Keratinocyte (primary cell): ENCODE results near the gene ARMC9. TPM values are rescaled to one million over a fixed set of nuclear protein-coding genes. Genes with fewer than 3 reads are reported as not detected.

Source experiments
- DNase-seq: peaks from one replicate; pipeline ENCODE4 v3.0.0-alpha.2; 2011; ENCODE audit warnings: low read depth, missing footprints, low spot score
- FAIRE-seq: peaks from 2 replicates; lab custom pipeline; 2011; peaks lifted over from hg19 to GRCh38; lab: Jason Lieb, UNC
- H2AFZ ChIP-seq: 2 replicates; pipeline ENCODE4 v1.6.0; 2012; ENCODE audit warnings: low read length, control low read depth, inconsistent platforms; ENCODE audit not compliant: control insufficient read depth
- H3K27ac ChIP-seq: 2 replicates; pipeline ENCODE4 v1.5.1; 2011; ENCODE audit warnings: low read length; ENCODE audit not compliant: control insufficient read depth, insufficient read depth
- H3K27me3 ChIP-seq: 3 replicates; pipeline ENCODE4 v1.6.0; 2011; ENCODE audit warnings: low read length; ENCODE audit not compliant: control insufficient read depth, insufficient read depth; ENCODE audit errors: extremely low read depth
- H3K36me3 ChIP-seq, 2 experiments: 2 replicates in 1 of 2; 3 replicates in 1 of 2; pipeline ENCODE4 v1.5.1; 2011; ENCODE audit warnings: low read length in 2 of 2, mild to moderate bottlenecking in 1 of 2; ENCODE audit not compliant: control insufficient read depth in 2 of 2, insufficient read depth in 2 of 2; ENCODE audit errors: extremely low read depth in 1 of 2
- H3K4me1 ChIP-seq: 3 replicates; pipeline ENCODE4 v1.5.1; 2011; ENCODE audit warnings: low read length; ENCODE audit not compliant: control insufficient read depth, insufficient read depth; ENCODE audit errors: extremely low read depth
- H3K4me2 ChIP-seq: 3 replicates; pipeline ENCODE4 v1.6.0; 2011; ENCODE audit warnings: low read depth, low read length; ENCODE audit not compliant: control insufficient read depth, insufficient read depth; ENCODE audit errors: extremely low read depth
- H3K4me3 ChIP-seq, 3 experiments: fragments of 200-600 bp in 1 of 3; sonication (generic) in 1 of 3; 2 replicates in 2 of 3; 3 replicates in 1 of 3; pipeline ENCODE4 v1.5.1; 2011 to 2016; ENCODE audit warnings: low read length in 3 of 3, mild to moderate bottlenecking in 3 of 3, control low read depth in 2 of 3, inconsistent platforms in 1 of 3, low read depth in 1 of 3, mixed read lengths in 1 of 3, mixed run types in 1 of 3, moderate library complexity in 1 of 3; ENCODE audit not compliant: control insufficient read depth in 2 of 3, insufficient read depth in 2 of 3; ENCODE audit errors: extremely low read depth in 1 of 3
- H3K79me2 ChIP-seq: 2 replicates; pipeline ENCODE4 v1.6.0; 2012; ENCODE audit warnings: low read length; ENCODE audit not compliant: control insufficient read depth, insufficient read depth
- H3K9ac ChIP-seq: 3 replicates; pipeline ENCODE4 v1.6.0; 2011; ENCODE audit warnings: low read length; ENCODE audit not compliant: control insufficient read depth, insufficient read depth; ENCODE audit errors: extremely low read depth
- H3K9me1 ChIP-seq: 3 replicates; pipeline ENCODE4 v1.6.0; 2011; ENCODE audit warnings: low read length; ENCODE audit not compliant: control insufficient read depth, insufficient read depth; ENCODE audit errors: extremely low read depth
- H3K9me3 ChIP-seq: 2 replicates; pipeline ENCODE4 v1.5.1; 2012; ENCODE audit warnings: low read depth, low read length; ENCODE audit not compliant: control insufficient read depth
- H4K20me1 ChIP-seq: 3 replicates; pipeline ENCODE4 v1.6.0; 2011; ENCODE audit warnings: low read length; ENCODE audit not compliant: control insufficient read depth, insufficient read depth; ENCODE audit errors: extremely low read depth
- EZH2 ChIP-seq: IDR thresholded peaks from one replicate; pipeline ENCODE4 v1.6.1; 2012; ENCODE audit warnings: inconsistent platforms, mild to moderate bottlenecking, low read length, moderate library complexity
- dilution Hi-C: fragments of 300-500 bp; cut with MboI; formaldehyde crosslinking; loops from one replicate; pipeline ENCODE4 v1.7.0; 2020; ENCODE audit warnings: low sequenced_read_pairs; ENCODE audit not compliant: extremely low pct_ligation_motif_present
- polyA plus RNA-seq, 5 experiments: library from polyadenylated mRNA; depleted of rRNA in 3 of 5; stranded (reverse) in 3 of 5; stranded (forward) in 1 of 5; unstranded in 1 of 5; fragments of >200 nt; gene quantifications; 1 replicate in 1 of 5; 2 replicates in 3 of 5; 3 replicates in 1 of 5; pipeline versions ENCODE4 v1.2.1 to v1.2.3, GENCODE V29; 2011 to 2012; ENCODE audit warnings: missing spikeins in 2 of 5, low read depth in 1 of 5, low replicate concordance in 1 of 5
- TF ChIP-seq, protein P1 (sequence below), 3 experiments: IDR thresholded peaks in 1 of 3; conservative IDR thresholded peaks in 1 of 3; optimal IDR thresholded peaks in 1 of 3; 2 replicates in 2 of 3; 3 replicates in 1 of 3; pipeline versions ENCODE3 to v1.5.1; 2011; ENCODE audit warnings: low read length in 3 of 3, mild to moderate bottlenecking in 3 of 3, moderate library complexity in 2 of 3, control low read depth in 1 of 3, inconsistent platforms in 1 of 3; ENCODE audit not compliant: insufficient read depth in 2 of 3; ENCODE audit errors: extremely low read depth in 1 of 3

Gene ARMC9
- polyA plus RNA-seq, 1 donor (not counting 4 experiments of a cell fraction or from before 2014, with no cell fraction given): 16.2 TPM

DNA sequence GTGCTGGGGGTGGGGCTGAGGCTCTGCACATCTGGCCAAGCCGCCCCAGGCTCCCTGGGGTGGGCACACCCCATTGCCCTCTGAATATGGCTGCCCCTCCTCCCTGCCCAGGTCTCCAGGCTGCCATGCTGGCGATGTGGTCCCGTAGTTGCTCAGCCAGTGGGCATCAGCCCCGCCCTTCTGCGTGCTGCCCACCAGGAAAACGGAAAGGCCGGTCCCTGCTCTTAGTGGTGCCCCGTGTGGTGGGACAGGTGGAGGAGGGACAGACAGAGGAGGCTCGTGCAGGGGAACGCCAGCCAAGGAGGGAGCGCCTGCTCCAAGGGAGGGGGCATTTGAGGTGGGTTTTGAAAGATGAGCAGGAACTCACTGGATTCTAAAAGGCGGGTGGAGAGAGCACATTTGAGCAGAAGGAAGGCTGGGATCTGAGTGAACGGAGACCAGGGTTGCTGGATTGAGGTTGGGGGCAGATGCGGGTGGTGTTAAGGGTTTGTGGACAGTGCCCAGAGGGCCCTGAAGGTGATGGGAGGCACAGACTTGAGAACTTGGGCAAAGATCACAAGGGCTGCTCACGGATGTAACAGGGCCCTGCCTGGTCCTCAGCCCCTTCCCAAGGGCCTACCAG is 190.4 kb downstream of the ARMC9 start:
- no peak overlapping the region for H3K4me2 ChIP-seq
- H3K27me3 ChIP-seq: no peaks in the 10 kb centered on the region
- dilution Hi-C loops: no loop called here
- no peaks in the 10 kb centered on the region for H3K79me2 ChIP-seq
- H3K27ac ChIP-seq: no peak overlapping the region
- H3K4me3 ChIP-seq: no peak overlapping the region
- H3K9ac ChIP-seq: no peak overlapping the region
- no peak overlapping the region for H2AFZ ChIP-seq
- FAIRE-seq (no peak), DNase-seq (no peak)
- H3K9me3 ChIP-seq: peaks cover 6% of the 10 kb centered on the region
- no peaks in the 10 kb centered on the region for H3K4me1 ChIP-seq
- TF ChIP-seq, protein P1, sequence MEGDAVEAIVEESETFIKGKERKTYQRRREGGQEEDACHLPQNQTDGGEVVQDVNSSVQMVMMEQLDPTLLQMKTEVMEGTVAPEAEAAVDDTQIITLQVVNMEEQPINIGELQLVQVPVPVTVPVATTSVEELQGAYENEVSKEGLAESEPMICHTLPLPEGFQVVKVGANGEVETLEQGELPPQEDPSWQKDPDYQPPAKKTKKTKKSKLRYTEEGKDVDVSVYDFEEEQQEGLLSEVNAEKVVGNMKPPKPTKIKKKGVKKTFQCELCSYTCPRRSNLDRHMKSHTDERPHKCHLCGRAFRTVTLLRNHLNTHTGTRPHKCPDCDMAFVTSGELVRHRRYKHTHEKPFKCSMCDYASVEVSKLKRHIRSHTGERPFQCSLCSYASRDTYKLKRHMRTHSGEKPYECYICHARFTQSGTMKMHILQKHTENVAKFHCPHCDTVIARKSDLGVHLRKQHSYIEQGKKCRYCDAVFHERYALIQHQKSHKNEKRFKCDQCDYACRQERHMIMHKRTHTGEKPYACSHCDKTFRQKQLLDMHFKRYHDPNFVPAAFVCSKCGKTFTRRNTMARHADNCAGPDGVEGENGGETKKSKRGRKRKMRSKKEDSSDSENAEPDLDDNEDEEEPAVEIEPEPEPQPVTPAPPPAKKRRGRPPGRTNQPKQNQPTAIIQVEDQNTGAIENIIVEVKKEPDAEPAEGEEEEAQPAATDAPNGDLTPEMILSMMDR (optimal IDR thresholded peaks at IDR 0.05 in 1 of 3, IDR thresholded peaks at IDR 0.05 in 1 of 3, conservative IDR thresholded peaks at IDR 0.05 in 1 of 3; ENCODE audit: extremely low read depth in 1 of 3, insufficient read depth in 2 of 3, low read length in 3 of 3): no peak
- no peak for TF ChIP-seq EZH2
- H3K36me3 ChIP-seq: no peaks in the 10 kb centered on the region
- no peaks in the 10 kb centered on the region for H3K9me1 ChIP-seq
- no peaks in the 10 kb centered on the region for H4K20me1 ChIP-seq

DNA sequence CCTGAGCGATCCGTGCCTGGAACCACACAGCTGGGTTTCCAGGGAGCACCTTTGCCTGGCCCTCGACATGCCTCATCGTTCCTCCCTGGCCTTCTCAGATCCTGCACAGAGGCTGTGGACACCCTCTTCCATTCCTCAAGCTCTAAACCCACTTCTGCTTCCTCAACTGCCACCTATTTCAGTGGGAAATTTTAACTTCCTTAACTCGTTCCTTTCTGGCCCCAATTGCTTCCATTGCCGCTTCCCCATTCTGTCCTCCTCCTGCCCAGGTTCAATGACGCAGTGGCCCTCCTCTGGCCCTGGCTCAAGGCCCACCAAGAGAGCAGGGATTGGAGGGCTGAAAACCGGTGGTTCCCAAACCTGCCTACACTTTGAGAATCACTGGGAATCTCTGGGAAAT is 192.2 kb downstream of the ARMC9 start:
- FAIRE-seq (no peak), DNase-seq (no peak)
- H3K4me2 ChIP-seq: no peak overlapping the region
- H3K79me2 ChIP-seq: no peaks in the 10 kb centered on the region
- TF ChIP-seq, protein P1 (optimal IDR thresholded peaks at IDR 0.05 in 1 of 3, IDR thresholded peaks at IDR 0.05 in 1 of 3, conservative IDR thresholded peaks at IDR 0.05 in 1 of 3; ENCODE audit: extremely low read depth in 1 of 3, insufficient read depth in 2 of 3, low read length in 3 of 3): no peak
- no peak for TF ChIP-seq EZH2
- dilution Hi-C loops: no loop called here
- no peaks in the 10 kb centered on the region for H3K36me3 ChIP-seq
- peaks cover 16% of the 10 kb centered on the region for H3K27me3 ChIP-seq
- peaks cover under 1% of the 10 kb centered on the region for H3K9me3 ChIP-seq
- H3K27ac ChIP-seq: no peak overlapping the region
- no peaks in the 10 kb centered on the region for H3K4me1 ChIP-seq
- no peak overlapping the region for H3K9ac ChIP-seq
- no peaks in the 10 kb centered on the region for H4K20me1 ChIP-seq
- no peak overlapping the region for H3K4me3 ChIP-seq
- no peak overlapping the region for H2AFZ ChIP-seq
- H3K9me1 ChIP-seq: no peaks in the 10 kb centered on the region
